Smooth muscle cell of the brain vasculature (primary cell): ENCODE measurements around the gene FNDC1.

ENCODE experiments used
- DNase-seq: peaks from one replicate; pipeline ENCODE4 v3.0.0-alpha.2; 2012; ENCODE audit warnings: low read depth, low spot score

The FNDC1 gene

DNA sequence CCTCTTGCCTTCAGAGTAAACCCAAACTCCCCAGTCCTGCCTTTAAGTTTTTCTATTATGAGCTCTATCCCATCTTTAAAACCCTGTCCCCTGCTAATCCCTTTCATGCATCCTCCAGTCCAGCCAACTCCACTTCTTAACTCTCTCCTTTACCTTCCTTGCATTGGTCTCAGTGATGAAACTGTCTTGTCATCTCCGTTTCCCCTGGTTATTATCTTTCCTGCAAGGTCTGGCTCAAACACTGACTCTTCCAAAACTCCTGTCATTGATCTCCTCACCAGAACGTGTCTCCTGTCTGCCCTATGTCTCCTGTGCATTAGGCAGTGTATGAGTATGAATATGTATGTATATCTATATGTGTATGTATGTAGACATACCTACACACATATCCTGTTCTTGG, 11.8 kb upstream of the FNDC1 start:
- no peak for DNase-seq

DNA sequence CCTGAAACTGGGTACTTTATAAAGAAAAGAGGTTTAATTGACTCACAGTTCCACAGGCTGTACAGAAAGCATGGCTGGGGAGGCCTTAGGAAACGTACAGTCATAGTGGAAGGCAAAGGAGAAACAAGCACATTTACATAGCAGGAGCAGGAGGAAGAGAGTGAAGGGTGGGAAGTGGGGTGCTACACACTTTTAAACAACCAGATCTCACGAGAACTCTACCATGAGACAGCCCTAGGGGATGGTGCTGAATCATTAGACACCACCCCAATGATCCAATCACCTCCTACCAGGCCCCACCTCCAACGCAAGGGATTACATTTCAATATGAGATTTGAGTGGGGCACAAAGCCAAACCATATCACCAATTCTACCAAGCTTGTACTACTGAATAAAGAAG, 7.4 kb upstream of the FNDC1 start:
- no peak for DNase-seq

DNA sequence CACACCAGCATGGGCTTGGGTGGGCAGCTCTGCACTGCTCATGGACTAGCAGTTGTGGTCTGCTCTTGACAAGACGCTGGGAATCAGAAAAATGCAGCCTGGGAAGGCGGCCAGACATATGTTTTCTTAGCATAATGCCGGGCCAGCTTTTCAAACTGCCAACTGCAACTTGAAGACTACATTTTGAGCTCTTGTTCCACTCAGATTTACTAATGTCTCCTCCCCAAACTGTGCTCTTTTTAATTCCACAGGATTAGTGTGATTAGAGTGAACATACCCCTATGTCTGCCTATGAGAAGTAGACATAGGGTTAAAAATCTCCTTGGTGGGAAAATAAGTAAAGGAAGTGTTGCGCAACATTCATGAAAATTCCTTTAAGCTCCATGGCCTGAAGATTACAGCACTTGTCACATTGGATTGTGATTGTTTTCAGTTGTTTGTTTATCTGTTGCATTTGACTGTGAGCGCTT, 5.3 kb upstream of the FNDC1 start:
- DNase-seq, result no peak

DNA sequence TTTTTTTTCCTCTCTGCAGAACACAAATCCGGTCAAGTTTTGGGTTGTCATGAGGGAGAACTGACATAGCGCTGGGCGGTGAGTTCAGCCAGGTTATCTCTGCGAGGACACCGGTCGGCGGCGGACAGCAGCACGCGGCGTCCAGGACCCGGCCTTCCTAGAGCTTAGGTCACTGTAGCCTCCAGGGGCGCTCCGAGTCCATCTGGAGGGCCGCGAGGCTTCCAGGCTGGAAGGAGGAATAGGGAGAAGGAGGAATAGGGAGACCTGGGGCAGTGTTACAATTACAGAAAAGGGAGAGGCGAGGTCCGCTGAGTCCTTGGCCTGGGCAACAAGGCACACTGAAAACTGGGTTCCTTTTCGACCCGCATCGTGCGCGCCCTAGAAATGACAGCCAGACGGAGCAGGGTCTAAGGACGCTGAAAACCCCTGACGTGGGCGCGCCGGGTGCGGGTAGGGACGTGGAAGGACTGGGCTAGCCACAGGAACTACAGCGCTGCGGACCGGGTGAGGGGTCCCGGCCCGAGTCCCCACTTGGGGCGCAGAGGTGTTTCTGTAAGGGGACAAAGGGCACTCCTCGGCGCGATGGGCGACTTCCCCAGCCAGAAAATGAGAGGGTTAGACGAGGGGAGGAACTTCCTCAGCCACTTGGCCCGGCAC, 536 bp upstream of the FNDC1 start:
- DNase-seq, result no peak

DNA sequence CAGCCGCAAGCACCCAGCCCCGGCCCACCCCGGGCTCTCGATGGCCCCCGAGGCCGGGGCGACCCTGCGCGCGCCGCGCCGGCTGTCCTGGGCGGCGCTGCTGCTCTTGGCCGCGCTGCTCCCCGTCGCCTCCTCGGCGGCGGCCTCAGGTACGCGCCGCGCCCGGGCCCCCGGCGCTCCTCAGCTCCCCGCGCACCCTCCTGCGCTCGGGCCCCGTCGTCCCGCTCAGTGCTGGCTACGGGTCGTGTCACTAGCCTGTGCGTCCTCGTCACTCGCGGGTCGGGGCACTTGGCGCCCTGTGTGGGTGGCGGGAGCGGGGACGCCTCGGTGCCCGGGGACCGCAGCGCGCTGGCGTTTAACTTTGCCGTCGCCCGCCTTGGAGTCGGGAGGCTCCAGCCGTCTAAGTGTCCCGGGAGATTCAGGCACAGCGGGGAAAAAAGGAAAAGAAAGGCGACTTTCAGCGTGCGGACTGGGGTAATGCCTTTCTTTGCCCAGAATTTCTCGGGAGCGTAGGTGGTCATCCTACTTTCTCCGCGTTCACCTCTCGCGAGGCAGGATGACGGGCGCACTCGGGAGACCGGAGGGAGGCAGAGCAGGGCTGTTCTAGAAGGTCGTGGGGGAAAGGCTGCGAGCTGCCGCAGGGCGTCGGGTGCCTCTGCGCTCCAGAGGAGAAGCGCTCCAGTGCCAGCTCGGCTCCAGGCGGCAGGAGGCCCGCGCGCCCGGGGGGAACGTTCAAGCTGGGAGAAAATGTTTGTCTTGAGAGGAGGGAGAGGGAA, 545 bp downstream of the FNDC1 start:
- no peak for DNase-seq

DNA sequence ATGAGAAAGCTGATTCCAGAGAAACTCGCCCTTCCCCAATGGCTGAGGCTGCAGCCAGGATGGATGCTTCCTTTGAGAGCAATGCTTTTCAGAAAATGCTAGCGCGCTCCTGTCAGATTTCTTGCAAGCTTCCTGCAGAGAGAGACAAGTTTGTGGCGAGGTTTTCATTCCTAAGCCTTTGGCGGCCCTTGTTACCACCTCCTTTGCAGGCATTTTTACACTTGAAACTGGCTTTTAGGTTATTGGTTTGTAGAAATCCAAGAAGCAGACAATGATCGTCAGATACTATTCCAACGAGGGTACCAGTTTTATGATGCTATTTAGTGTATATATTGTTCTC, 1.1 kb downstream of the FNDC1 start:
- no peak for DNase-seq

DNA sequence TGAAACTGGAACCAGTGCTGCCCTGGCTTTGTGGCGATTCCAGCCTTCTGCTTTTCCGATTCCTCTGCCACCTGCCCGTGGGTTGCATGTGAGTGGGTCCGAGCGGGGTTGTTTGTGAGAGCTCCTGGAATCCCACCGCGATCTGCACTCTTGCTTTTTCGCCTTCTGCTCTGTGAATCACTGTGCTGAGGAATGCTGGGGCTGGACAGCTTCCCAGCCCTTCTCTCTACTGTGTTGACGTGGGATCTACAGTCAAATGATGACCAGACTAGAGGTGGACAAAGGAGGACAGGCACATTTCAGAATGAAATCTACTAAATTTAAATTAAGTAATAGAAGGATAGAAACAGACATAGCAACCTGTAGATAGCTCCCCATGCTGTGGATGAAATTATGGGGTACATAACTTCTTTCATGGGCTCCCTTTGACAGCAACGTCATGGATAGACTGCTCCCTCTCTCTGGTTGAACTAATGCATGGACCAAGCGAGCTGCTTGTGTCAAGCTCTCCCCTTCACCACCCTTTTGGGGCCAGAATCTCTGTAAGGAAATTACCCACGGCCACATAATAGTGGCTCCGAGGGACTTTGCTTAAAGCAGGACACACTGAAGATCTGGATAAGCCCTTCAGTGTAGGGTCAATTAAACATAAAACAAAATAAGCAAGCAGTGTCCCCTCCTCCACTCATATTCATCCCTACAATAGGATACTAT, 2.0 kb downstream of the FNDC1 start:
- DNase-seq, result no peak

DNA sequence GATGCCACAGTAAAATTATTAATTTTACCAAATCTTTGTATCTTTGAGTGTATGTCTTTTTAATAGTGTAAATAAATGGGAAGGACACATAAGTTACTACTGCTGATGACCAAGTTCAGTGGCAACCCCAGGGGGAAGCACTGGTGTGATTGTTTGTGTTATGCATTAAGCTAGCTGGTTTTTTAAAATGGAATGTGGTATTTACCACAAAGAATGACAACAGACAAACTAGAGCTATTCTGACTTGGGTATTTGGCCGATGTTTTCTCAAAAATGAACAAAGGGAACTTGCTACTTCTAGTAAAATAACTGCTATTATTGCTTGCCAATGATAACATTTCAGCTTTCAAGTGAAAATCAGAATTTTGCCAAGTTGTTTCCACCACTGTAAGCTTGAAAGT, 2.9 kb downstream of the FNDC1 start:
- DNase-seq, result no peak

DNA sequence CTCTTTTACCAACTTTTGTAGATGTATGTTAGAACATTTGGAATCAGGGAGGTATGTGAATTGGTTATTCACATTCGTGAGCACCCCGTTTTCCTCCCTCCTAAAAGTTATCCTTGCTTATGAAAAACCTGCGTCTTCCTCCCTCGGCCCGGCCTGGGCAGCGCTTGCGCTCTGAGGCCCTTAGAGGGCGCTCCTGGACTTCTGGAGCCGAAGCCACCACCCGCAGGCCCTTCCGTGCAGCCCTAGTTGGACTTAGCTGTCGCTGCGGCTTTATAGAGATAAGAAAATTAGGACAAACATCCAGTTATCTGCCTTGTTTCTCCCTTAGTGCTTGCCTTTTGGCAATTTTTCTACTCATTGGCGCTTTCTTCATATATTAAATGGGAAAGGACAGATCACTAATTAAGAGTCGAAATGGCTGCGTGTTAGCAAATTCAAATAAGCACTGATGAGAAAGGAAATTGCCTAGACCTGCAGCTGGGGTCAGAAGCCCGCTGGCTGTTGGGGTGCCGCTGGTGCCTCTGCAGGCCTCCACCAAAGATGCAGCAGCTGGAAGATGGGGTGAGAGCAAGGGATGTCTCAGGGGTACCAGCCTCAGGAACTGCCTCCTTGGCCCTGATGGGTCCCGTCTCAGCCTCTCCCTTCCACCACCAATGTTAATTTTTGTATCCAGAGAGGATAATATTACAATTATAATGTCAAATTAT, 5.2 kb downstream of the FNDC1 start:
- DNase-seq, result no peak

DNA sequence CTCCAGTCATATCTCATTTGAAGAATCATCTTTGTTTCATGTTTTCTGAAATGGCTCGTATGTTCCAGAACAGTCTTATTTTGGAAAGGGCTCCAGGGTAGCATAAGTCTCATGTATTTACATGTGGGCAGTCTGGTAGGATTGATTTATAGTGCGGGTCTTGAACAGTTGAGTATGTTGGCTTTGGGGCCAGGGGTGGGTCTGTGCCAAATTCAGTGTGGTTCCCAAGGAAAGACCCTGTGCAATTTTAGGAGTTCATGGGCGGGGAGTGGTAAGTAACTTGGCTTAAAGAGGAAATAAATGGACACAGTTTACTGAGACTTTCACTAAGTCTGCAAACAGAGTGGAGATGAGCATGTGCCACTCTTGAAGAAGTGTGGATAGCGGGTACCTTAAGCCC, 7.7 kb downstream of the FNDC1 start:
- no peak for DNase-seq

DNA sequence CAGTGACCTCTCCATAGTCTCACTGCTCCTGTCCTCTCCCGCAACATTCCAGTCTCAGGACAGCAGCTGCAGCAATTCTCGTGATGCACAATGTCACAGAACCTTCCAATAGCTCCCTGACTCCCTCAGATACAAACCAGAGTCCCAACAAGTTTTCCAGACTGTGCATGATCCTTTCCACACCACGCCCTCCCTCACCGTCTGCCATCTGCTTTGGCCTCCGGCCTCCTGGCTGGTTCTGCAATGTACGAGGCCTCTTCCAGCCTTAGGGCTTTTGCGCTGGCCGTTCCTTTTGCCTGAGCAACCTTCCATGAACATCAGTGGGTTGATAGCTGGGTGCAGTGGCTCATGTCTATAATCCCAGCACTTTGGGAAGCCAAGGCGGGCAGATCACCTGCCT, 9.6 kb downstream of the FNDC1 start:
- DNase-seq, result no peak

DNA sequence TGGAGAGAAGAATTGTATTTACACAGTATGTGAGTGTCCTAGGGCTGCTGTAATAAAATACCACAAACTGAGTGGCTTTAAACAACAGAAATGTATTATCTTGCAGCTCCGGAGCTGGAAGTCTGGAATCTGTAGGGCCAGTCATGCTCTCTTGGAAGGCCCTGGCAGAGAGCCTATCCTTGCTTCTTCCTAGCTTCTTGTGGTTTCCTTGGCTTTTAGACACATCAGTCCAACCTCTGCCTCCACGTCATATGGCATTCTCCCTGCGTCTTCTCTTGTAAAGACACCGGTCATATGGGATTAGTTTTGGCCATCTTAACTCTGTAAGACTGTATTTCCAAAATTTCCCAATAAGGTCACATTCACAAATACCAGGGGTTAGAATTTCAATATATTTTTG, 10.8 kb downstream of the FNDC1 start:
- no peak for DNase-seq

DNA sequence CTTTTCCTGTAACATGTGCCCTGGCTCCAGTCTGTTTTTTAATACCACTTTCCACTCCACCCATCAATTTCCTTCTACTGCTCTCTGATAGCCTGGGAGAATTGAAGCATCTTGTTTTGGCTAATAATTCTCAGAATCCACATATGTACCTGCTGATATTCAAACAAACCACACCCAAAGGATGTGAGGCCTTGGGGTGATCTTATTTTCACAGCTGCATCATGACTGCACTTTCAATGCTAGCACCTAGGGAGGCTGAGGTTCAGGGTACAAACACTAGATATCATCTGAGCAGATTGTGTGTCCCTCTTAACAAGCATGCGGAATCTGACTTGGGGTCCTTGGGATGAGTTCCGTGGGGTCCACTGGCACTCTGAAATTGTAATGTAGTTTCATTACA, 12.7 kb downstream of the FNDC1 start:
- DNase-seq, result no peak

DNA sequence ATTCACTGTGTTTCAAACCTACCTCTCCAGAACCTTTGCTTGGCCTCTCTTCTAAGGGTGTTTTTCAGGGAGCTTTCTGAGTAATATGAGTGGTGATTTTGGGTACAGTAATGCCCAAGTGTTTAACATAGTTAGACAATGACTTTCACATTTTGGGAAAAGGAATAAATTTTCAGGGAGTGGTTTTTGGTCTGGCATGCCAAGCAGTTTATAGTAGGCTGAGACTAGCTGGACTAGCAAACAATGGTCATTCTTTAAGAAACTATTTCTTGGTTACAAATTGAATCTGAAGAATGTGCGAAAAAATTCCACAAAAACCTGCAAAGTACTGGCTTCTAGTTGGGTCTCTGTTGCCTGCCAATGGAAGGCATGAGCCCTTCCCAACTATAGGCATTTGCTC, 15.4 kb downstream of the FNDC1 start:
- DNase-seq, result no peak

DNA sequence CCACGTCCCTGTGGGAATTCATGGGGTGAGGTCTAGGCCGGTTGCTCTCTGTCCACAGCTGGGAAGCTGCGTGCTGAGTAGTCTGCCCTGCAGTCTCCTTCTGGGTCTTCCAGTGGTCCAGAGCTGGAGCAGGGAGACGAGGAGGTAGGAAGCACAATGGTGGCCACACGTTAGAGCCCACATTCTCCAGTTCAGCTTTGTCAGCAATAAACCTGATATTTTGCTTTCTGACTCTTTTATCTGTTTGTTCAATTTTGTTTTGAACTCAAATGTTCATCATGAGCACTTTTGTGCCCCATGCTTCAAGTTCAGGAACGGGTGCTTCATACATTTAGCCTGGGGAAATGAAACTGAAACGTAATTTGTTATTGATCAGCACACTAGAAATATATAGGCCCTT, 21.3 kb downstream of the FNDC1 start:
- no peak for DNase-seq

DNA sequence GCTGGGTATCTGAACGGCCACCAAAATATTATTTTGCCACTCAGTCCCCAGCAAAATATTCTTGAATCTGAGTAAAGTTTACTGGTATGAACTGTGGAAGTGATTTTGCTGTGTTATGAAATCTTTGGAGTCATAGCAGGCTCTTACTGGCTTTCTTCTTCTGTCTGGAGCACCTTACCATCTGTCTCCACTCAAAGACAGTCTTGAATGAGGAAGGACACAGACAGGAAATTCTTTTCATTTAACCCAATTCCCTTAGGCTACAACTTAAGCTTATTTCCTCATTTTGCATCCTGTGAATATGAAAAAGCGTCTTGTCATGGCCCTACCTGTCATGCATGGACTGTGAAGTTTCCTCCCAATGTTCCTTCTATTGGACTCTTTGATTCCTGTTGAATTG, 24.7 kb downstream of the FNDC1 start:
- no peak for DNase-seq

DNA sequence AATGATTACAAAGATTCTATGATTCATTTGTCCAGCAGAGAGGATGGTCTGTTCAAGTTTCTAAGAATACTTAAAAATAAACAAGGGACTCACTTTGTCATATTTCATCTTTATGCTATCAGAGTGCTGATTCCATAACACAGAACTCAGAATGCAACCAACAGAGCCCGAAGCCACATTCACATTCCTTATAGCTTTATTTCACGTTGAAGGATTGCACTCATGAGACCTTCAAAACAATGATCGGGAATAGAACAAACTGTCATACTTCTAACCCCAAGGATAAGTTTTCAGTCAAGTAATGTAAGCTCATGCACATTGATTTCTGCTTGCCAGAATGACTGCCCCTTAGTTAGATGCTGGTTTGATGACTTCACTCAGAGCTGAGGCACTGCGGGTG, 25.2 kb downstream of the FNDC1 start:
- no peak for DNase-seq

DNA sequence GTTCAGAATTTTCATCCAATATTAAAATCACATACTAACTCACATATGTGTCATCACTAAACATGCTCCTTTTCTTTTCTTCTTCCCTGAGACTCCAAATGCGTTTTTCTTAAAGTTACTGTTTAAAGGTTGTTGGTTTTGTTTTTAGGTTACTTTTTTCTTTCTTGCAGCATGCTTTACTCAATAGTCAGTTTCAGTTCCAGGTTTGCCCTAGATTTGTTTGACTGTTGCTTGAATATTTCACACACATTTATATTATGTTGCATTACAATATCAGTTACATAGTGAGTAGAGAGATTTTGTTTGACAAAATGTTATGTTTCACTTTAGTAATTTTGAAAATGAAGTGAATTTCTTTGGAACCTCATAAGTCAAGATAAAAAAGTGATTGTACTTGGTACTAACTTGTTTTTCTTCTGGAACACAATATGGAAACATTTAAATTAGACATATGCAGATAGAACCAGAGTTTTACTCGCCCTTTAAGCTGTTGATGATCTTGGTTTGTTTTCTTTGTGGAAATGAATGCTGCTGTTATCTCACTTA, 27.3 kb downstream of the FNDC1 start:
- DNase-seq, result no peak

DNA sequence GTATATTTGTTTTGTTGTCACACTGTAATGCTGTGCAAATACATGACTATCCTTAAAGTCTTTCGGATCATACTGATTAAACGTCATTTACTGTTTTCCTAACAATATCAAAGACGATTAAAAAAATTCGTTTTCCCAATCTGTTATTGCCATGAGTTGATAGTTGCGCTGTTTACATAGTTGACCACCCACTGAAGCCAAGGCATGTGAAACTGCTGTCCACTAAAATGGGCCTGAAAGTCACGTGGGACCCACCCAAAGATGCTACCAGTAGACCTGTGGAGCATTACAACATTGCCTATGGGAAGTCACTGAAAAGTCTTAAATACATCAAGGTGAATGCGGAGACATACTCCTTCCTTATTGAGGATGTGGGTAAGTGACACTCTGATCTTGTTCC, 28.1 kb downstream of the FNDC1 start:
- DNase-seq, result no peak

DNA sequence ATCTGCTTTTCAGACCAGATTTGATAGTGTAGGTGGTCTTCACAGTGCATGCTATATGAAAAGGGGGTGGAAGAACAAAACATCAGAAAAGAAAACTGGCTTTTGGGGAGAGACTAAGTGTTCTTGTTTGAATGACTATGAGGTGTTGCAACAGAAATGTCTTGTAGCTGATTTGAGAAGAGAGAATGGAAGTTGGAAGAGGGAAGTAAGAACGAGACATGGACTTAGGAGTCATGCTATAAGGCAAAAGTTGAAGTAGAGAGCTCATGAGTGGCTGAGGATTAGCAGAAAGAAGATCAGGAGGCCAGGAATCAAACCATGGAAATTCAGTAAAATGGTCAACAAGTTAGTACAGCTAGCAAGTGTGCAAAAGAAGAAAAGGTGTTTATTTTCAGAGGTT, 32.1 kb downstream of the FNDC1 start:
- no peak for DNase-seq

DNA sequence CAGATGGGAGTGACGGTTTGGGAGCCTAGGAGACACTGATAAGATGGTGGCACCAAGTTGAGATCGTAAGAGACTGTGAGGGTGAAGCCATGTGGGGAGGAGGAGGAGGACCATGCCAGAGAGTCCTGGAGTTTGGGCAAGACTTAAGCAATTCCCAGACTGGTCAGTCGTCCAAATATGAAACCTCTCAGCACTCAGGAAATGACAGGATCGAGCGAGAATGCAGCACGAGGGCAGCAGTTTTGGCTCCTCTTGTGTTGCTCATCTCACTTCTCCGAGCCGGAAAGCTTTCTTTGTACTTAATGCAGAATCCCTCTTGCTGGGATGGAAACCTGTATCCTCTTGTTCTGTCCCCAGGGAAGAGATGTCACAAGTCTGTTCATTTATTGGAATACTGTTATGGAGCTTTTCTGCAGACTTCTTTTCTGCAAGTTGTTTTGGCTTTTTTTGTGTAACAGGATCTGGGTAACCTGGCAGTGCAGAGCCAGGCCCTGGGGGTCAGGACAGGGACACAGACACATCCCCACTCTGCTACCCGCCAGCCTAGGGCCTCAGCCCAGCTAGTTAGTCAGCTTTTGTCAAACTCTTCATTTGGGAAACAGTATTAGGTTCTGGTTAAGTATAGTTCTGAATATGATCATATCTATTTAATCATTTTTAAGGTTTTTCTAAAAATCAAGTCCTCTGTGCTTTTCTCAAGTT, 34.3 kb downstream of the FNDC1 start:
- peak; percentile 20 for DNase-seq
